Measurements from ENCODE around the gene TTC31.

The TTC31 gene

DNA sequence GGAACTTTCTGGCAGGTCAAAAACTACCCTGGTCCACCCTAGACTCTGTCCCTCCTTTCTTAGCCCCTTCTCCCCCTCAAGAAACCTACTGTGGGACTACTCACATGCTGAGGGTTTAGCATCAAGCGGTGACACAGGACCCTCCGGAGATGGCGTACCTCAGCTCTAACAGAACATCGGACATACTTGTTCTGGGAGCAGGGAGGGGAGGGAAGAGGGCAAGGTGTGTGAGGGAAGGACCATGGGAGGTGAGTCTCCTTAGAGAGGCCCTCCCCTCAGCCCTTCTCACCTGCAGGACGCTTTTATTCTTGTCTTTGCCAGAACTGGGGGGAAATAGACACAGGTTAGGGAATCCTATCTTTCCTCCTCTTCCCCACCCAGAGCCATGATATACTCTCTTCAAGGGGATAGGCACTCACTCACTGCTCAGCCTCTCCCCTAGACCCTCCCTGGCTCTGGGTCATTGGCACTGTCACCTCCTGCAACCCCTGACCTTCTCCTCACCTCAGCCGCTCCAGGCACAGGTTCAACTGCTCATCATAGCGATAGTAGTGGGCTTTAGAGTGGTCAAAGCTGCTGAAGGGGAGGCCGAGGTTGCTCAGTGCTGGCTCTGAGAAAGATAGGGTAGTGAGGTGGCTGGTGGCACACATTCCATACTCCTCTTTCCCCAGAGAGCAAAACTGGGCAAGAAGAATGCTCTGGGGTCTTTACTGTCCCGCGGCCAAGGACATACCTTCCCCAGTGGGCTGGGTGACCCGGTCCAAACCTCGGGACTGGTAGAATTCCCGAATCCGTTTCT lies 22.8 kb downstream of the TTC31 start:
- no peak for DNase-seq

DNA sequence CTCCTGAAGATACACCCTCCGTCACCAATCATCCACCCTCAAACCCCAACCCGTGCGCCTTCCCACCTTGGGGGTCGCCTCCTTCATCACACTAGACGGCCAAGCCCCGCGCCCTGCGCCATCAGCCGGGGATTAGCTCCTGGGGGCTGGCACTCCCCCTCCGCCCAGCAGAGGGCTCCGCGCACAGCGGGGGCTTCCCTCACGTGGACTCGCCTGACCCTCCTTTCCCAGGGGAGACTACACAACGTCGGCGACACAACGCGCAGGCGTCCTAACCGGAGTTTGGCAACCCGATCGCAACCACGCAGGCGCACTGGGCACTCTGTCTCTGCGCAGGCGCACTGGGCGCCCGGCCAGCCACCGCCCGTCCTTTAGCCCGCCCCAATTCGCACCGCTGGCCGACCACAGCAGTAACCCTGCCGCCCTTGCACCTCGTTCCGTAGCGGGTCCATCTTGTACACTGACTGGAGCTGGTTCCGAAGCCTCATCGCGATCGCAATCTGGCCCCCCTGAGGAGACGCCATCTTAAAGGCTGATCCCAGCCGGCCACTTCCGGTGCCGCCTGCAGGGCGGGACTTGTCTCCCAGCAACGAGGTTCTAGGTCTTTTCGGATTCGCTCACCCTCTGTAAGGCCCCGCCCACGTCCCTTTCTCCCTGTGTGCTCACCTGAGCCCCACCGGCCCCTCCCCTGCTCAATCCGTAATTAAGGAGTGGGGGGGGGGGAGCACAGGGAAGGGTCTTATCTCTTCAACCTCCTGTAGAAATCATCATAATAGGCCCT lies 24.5 kb downstream of the TTC31 start, which contains the start of gene PCGF1:
Gene PCGF1, minus strand, starts transcription at position 551 of the 781 bp plus-strand sequence. Its CDS starts 27 bp downstream, at position 524.
- DNase-seq = peak; percentile 96

DNA sequence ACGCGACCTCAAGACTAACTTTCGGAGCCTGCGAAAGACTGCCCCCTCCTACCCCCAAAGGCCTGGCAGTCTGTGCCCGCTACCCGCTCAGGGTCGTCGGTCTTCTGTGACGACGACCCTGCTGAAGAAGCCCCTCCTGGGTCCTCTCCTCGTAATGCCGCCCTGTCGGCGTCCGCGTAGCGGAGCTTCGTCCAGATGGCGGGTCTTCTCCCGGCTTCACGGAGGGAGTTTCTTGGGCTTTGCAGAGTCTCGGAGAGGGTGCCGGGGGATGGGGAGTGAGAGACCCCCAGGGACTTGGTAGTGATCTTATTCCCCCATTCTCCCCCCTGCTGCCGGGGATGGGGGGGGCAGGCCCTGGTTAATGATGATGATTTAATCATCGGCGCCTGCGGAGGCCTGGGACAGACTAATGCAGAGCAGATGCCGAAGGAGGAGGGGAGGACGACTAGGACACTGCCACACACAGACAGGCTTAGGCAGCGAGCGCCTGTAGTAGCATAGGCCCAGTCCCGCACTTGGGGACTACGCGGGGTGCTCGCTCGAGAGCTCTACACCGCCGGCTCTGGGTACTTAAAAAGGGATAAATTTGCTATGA lies 25.1 kb downstream of the TTC31 start:
- DNase-seq = peak; percentile 35

DNA sequence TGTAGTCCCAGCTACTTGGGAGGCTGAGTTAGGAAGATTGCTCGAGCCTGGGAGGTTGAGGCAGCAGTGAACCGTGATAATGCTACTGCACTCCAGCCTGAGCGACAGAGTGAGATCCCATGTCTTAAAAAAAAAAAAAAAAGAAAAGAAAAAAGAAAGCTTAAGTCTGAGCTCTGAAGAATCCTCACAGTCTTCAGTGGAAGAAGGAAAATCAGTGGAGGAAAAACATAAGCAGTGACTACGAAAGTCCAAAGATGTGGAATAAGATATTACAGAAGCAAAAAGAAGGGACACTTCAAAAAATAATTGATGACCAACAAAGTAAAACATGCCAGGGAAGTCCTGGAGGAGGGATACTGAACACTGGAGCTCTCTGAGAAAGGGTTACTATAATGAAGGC lies 27.4 kb downstream of the TTC31 start:
- no peak for DNase-seq

DNA sequence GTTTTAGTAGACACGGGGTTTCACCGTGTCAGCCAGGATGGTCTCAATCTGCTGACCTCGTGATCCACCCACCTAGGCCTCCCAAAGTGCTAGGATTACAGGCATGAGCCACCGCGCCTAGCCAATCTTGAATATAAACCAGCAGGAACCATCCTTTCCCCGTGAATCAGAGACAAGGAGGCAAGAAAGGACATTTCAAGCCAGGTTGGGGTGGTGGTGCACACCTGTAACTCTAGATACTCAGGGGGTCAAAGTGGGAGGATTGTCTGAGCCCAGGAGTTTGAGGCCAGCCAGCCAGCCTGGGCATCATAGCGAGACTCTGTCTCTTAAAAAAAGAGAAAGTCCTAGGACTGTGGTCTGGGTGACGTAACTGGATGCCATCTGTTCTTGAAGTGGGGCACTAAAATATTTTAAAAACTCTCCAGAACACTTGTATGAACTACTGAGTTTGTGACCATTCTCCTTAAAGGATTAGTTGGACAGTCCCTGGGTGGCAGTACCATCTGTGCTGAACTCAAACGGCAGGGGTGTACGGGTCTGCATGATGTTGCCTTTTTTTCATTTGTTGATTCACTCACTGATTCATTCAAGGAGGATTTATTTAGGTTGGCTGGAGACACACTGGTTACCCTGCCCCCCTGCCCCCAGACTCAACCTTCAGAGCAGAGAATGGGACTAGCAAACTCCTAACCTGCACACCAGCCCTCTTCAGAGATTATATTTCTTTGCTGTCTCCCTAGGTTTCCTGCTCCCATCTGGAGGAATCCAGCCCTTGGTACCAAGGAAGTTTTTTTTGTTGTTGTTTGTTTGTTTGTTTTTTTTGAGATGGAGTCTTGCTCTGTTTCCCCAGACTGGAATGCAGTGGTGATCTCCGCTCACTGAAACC lies 28.5 kb downstream of the TTC31 start:
- no peak for DNase-seq

DNA sequence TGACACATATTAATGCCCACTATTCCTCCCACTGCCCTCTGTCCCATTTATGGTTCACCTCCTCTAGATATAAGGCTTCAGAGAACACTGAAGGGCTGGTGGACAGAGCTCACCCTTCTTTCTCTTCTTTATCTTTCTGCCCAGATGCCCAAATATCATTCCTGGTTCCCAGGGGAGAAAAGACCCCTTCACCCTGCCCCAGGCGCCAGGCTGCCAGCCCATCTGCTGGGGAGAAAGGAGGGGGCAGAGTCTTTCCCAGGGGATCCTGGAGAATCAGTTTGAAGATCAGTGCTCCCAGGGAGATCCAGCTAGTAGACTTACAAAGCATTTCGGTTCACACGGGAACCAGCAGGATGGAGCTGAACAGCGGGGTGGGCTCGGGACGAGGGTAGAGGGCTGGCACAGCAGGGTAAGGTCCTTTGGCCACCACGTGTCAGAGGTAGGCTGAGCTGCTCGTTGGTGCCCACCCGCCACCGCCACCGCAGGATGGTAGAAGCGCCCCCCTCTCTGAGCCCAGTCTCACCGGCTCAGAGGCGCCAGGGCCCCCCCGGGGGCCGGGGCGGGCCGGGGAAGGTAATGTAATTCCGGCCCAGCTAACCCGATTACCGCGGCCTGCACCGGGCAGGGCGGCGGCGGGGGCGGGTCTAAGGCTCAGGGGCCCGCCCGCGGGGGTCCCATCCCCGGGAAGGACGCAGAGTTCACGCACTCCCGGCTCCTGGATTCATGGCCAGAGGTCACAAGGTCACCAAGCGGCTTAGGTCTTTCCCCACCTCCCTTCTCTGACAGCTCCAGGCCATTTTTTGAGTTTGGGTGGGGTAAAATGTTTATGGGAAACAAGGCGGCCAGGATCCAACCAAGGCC lies 30.1 kb downstream of the TTC31 start:
- no peak for DNase-seq

DNA sequence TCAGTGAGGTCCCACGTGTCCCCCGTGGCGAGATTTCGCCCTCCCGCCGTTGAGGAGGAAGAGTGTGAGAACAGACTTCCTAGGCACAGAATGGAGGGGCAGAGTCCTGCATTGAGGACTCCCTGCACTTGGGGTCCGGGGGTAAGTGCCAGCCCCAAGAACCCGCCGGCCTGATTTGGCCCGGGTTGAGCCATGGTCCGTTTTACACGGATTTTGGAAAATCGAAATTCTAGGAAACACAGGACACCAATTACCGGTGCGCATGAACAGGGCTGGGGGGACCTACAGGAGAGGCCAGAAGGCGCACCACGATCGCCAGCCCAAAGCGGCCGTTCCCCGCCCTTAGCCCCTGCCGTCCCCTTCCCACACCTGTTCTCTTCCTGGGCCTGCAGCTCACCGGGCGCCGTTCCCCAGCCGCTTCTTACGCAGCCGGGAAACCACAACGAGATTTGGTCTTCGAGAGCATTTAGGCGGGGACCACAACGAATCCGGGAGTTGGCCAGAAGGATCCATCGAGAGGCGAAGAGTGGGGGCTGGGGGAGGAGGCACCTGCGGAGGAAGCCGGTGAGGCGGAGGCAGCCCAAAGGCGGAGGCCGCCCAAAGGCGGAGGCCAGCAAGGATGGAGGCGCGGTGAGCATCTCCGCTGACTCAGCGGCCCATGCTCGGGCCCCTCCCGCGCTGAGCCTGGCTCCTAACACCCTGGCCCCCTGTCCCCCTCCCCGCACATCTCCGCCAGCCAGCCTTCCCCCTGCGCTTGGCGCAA lies 30.9 kb downstream of the TTC31 start:
- no peak for DNase-seq

DNA sequence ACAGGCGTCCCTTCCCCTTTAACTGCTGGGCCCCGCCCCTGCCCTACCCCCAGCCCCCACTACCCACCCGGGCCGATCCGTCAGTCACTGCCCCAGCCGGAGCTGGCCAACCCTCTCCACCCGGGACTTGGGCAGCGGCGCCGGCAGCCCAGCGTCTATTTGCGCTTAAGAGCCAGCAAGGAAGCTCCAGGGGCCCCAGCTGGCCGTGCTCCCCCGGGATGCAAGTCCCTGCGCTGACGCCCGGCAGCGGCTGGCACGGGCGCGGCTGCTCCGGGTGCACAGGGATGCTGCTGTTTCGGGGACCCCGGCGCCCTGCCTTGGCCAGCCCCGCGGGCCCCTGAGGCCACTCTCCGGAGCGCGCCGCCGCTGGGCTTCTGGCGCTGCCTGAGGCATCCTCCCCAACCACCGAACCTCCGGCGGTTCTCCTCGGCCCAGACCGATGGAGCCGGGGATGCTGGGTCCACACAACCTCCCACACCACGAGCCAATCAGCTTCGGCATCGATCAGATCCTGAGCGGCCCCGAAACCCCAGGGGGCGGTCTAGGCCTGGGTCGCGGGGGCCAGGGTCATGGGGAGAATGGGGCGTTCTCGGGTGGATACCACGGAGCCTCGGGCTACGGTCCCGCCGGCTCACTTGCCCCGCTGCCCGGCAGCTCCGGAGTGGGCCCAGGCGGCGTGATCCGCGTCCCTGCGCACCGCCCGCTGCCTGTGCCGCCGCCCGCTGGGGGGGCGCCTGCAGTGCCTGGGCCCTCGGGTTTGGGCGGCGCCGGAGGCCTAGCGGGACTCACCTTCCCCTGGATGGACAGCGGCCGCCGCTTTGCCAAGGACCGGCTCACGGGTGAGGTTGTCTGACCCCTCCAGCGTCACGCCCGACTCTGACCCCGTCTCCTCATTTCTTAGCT lies 31.7 kb downstream of the TTC31 start, which contains the start of gene TLX2:
Gene TLX2, plus strand, starts transcription at position 83 of the 903 bp plus-strand sequence. Its CDS starts 357 bp downstream, at position 440.
- DNase-seq = no peak

DNA sequence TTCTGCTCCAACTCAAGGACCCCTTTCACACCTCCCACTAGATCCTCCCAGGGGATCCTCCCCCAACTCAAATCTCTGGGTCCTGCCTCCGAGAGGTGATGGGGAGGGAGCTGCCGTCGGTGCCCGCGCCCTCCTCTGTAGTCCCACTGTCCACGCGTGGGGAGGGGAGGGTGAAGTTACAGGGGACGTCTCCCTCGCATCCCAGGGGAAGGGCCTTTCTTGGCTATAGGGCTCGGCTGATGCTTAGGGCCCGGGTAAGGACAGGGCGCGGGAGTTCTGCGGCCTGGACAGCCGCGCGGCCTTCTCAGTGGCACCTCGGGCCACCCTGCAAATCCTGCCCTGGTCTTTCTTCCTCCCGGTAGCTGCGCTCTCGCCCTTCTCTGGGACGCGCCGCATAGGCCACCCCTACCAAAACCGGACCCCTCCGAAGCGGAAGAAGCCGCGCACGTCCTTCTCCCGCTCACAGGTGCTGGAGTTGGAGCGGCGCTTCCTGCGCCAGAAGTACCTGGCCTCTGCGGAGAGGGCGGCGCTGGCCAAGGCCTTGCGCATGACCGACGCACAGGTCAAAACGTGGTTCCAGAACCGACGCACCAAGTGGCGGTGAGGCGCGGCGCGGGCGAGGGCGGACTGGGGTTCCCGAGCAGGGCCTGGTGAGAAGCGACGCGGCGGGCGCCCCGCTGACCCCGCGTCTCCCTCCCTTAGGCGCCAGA lies 32.5 kb downstream of the TTC31 start:
- no peak for DNase-seq

DNA sequence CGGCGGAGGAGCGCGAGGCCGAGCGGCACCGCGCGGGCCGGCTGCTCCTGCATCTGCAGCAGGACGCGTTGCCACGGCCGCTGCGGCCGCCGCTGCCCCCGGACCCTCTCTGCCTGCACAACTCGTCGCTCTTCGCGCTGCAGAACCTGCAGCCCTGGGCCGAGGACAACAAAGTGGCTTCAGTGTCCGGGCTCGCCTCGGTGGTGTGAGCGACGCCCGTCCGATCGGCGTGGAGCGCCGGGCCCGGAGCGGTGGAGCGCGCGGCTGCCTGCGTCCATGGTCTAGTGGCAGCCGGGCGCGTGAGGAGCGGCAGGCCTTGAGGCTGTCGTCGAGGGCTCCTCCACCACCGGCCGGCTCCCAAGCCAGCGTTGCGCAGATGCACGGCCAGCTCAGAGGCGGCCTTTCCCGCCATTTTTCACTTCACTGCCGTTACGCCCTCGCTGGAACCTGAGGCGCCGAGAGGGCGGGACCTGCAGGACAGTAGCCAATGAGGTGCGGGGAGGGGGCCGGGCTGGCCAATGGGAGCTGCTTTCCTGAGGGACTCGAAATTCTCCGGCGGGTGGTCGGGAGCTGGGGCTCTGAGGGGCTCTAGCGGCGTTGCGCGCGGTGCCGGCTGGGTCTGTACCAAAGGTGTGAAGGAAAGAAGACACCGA lies 33.2 kb downstream of the TTC31 start:
- peak; percentile 10 for DNase-seq

DNA sequence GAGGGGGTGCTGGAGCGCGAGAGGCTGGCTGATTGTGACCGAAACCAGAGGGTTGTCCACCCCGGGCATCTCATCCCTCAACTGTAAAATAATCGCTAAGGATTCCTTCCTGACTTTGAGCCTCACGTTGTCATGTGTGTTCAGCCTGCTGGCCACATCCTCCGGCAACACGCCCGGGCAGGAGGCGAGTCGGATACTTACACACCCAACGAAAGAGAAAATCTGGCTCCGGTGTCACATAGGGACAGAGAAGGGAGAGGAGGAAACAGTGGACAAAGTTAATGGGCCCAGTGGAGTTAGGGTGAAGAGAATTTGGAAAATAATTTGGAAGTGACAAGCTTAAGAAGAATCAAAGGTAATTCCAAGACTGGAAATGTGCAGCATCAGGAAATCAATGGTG lies 33.8 kb downstream of the TTC31 start:
- DNase-seq = no peak

DNA sequence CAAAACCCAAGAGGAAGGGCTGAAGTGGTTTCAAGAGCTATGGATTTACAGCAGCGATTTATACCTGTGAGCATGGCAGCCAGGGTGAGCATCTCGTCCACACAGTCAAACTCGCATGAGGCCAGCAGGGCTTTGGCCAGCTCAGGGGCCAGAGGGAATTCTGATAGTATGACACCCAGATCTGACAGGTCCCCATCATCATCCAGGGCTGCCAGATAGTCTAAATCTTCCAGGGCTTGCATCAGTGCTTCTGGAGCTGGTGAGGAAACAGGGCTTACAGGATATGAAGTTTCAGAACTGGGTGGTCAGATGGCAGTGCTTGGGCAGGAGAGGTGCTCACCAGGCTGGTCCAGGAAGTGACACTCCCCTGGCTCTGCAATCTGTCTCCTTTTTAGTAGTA lies 39.6 kb downstream of the TTC31 start:
- DNase-seq = no peak

DNA sequence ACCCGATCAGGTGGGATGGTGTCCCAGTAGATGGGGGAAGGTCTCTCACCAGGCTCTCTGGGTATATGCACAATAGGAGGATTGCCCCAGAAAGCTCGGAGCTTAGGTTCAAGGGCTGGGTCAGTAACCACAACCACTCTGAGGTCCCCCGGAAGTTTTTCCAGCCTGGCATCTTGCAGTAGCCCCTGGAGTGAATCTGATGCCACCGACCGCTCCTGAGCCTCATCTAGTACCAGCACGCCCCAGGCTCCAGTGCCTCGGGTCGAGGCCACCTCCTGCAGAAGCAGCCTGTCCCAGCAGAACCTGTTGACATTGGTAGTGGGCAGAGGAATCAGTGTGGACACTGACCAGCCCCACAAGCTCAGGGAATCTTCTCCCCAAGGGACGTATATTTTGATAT lies 41.1 kb downstream of the TTC31 start:
- DNase-seq = no peak

DNA sequence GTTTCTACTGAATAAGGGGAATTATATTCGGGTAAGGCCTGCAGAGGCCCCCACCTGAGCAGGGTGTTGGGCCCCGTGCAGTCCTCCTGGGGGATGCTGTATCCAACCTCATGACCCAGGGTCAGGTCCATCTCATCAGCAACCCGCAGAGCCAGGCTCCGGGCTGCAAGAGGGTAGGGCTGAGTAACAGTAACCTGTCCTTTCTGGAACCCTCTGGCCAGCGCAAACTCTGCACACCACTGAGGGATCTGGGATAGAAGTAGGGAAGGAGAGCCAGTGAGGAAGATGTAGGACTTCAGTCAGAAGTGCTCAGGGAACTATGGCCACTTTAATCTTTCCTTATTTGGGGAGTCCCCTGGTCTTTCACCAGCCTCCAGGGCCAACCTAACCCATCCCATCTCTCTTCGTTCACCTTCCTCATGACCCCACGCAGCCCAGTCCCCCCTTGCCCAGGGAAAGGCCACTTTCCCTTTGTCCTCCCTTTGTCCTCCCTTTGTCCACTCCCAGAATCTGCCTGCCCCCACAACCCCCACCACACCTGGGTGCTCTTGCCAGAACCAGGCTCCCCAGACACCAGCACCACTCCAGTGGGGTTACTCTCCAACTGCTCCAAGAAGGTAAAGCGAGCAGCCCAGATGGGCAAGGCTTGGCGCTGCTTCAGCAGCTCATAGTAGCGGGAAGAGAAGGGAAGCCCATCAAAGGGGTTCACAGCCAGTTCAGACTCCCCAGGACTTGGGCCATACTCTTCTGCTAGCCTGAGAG lies 42.3 kb downstream of the TTC31 start:
- no peak for DNase-seq

DNA sequence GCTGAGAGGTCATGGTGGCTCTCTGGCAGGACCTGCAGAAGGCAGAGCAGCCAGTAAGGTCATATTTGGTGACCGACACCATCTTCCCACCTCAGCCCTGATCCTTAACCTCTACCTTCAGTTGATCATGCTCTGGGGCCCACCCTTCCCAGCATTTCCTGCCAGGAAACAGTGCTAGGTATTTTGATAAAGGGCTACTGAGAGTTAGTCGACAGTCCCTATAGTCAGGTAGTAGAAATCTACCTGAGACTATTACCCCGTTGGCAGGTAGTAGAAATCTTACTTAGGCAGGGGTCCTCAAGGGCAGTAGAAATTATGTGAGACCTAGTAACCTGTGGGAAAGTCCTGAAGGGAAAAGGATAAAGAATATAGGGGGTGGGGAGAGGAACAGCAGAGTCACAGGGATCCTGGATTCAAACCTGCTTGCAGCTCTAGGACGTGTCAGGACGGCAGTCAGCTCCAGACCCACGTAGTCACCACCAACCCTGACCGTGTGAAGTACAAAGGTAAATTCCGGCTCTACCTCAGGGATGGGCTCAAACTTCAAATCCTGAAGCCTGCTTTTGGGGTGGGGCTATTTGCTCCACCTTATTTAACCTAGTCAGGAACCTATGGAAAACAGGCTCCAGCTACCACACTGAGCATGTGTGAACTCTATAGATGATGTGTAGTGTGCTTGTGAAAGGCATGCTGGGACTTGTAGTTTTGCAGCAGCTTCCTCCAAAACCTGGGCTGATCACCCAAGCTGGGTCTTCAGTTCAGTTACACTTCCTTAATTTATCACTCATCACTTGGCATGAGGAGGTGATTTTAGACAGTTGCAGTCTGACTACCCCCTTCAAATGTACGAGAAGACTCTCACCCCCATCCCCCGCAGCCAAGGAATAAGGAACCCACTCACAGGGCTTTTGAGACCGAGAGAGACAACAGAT lies 43.1 kb downstream of the TTC31 start, which contains the start of gene DQX1:
Gene DQX1, minus strand, starts transcription at position 515 of the 932 bp plus-strand sequence. Its CDS starts 502 bp downstream, at position 13.
- no peak for DNase-seq

DNA sequence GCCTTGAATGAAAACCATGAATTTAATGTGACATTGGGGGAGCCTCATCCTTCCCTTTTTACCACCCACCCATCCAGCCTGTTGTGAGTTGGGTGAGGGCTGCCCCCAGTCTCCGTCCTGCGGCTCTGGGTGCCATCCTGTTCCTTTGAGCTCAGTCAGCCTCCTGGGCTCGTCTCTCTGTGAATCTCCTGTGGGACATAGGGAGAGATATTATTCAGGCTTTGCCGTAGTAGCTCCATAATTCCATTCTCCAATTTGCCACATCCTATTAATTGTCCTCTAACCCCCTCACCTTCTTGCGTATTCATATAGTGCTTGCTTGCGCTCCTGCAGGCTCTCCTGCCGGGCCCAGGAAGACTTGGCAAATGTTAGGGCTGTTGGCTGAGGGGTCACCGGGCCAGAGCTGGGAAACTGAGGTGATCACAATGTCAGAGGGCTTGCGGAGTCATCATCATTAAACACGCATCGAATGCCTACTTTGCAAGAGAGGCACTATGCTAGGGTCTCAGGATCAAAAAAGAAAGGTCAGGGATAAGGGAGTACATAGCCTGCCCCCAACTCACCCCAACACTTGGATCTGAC lies 43.9 kb downstream of the TTC31 start:
- no peak for DNase-seq
